Fibroblast of skin of scalp (primary cell): ENCODE measurements around the gene NTPCR.

ENCODE experiments used
- DNase-seq: peaks from one replicate; pipeline ENCODE4 v3.0.0-alpha.2; 2013

Gene NTPCR

DNA sequence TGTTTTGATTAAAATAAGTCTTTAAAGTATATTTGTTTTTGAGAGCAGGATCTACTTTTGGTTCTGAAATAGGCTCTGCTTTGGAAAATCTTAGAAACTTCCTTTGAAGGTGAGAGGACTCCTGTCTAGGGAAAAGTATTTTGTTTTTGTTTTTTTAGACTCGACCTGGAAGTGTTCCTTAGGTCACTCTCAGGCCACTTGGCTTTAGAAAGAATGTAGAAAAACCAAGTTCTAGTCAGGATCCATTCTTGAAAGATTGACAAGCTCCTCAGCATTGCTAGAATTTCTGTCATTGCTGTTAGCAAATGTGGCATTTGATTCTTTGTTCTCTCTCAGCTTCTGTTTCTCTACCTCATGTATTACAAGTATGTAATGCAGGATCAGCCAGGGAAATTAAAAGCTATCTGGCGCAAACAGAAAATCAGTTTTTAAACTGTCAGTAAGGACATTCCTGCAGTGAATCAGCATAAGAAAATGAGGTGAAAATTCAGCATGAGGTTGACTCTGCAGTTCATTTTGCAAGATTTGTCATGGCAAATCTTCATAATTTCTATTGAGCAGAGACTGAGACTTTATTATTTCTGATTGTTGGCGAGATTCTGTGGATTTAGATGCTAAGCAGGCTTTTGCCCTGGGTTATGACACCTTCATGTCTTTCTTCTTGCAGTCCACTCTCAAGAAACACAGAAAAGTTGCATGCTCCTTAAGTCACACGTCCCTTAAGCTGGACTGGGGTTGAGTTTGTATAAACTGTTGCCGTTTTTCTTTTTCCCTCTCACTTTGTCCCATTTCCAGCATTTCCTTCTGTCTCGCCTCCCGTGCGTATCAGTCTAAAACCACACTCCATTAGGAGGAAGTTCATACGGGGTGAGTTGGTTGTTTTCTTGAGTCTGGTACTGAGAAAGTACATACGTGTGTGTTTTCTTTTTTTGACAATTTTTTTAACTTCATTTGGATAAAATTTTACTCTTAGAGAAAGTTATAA, 12.6 kb downstream of the NTPCR start:
- peak; percentile 29 for DNase-seq

DNA sequence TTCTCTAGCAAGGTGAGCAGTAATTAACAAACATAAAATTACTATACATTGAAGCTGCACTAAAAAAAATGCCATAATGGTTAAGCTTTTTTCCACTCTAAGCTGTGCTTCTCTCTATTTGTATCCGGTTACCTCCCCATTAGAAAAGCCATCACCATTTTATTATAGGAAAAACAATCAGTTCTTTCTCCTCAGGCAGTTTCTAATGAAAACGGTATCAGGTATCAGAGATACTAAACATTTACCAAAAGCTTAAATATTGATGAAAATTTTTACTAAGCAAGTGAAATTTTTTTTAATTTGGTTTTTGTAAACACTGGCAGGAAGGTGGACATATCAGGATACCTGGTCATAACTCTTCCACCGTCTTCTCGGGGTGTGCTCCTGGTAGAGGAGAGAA, 14.2 kb downstream of the NTPCR start:
- no peak for DNase-seq

DNA sequence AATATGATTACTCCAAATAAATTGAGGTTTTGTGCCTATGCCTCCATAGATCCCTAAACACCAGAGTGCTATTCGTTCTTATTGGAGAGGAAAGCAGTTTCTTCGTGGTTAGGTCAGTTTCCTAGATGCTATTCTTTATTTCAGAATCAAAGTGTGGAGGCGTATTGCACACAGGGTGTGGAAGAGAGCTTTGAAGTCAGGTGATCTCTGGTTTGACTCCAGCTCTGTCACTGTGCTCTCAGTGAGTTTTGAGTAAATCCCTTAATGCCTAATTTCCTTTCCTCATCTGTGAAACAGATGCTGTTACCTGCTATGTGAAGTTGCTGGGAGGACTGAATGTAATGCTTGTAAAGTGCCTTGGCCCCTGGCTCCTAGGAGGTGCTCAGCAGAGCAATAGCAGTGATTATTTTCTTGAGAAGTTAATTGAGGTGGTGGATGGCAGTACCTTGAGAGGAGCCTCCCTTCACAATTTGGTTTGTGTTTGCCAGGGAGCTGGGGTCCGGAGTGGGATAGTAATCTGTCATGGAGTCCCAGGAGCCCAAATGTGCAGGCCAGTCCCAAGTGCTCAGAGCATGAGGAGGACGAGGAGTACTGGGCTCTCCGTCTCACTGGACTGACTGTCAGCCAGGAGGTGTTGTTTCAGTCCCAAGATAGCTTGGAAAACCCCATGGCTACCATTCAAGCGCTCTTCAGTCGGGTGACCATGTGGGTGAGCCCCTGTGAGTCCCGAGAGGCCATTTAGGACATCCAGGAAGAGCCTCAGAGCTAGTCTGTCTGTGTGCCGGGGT, 14.9 kb downstream of the NTPCR start:
- no peak for DNase-seq

DNA sequence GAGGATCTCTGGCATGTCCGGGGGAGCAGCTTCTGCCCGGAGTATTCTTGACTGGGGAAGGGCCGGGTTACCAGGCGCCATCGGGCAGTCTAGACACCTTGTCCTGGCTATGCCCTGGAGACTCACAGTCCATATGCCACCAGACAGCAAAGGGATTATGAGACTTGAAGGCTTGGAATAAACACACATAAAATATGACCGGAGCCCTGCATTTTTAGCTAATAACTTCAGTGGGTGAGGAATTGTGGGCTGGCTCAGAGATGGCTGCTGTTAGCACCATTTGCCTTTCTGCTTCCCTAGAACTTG, 15.5 kb downstream of the NTPCR start:
- DNase-seq, result no peak

DNA sequence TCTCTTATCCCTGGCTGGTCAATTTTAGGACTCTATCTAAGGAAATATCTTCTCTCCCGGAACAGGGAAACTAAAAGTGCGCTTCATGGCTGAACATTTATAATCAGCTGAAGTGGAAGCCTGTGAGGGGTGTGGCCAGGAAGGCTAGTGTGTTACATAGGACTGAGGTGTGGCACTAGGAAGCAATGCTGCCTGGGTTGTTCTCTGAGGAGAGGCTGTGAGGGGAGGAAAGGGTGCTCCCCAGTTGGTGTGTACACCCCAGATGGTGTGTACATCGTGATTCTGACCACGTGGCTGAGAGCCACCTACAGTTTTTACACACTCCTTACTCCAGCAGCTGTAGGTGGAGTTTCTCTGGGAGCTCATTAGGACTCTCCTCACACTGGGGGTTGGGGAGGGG, 16.3 kb downstream of the NTPCR start:
- DNase-seq, result no peak

DNA sequence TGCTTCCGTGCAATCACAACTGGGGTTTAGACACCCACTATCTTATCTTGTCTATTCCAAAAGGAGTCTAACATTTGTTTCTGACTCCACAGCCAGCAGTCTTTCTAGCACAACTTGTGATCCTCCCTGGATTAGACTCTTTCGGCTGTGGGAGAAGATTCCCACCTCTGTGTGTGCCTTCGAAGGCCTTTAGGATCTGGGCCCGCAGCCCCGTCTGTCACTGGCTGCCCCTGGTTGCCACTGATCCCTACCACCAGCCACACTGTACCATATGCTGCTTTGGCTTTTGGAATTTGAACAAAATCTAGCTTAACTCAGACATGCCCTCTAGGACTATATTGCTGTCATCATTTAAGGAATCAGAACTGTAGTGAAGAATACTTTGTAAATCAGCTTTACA, 18.0 kb downstream of the NTPCR start:
- DNase-seq, result no peak

DNA sequence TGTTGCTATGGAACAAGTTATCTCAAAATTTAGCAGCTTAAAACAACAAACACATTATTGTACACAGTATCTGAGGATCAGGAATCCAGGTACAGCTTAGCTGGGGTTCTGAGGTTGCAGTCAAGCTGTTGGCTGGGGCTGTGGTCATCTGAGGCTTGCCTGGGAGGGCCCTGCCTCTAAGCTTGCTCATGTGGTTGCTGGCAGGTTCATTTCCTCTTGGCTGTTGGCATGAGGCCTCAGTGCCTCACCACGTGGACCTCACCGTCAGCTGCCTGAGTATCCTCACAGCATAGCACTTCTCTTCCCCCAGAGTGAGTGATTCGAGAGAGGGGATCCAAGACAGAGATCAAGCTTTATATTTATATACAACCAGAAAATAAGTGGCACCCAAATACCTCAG, 18.6 kb downstream of the NTPCR start:
- DNase-seq, result no peak

DNA sequence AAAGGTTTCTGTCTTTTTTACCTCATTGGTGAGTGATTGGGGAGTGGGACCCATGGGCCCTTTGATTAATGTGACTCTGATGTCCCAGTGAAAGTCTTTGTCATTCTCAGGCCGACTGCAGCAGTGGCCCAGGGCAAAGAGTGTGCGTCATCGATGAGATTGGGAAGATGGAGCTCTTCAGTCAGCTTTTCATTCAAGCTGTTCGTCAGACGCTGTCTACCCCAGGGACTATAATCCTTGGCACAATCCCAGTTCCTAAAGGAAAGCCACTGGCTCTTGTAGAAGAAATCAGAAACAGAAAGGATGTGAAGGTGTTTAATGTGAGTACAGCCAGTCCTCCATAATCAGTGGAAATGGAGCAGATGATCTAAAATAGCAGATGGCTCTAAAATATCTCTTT, 19.4 kb downstream of the NTPCR start:
- DNase-seq, result no peak

DNA sequence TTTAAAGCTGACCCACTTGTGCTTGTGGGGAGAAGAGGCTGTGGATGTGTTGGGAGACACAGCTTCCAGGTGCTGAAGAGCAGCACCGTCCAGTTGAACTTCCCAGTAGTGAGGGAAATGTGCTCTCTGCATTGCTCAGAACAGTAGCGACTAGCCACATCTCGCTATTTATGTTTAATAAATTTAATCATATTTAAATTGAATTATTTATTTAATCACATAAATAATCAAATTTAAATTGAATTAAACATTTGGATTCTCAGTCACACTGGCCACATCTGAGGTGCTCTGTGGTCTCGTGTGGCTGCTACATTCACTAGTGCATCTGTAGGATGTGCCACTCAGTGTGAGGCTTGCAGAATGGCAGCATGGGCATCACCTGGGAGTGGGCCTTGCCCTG, 20.1 kb downstream of the NTPCR start:
- DNase-seq, result no peak

DNA sequence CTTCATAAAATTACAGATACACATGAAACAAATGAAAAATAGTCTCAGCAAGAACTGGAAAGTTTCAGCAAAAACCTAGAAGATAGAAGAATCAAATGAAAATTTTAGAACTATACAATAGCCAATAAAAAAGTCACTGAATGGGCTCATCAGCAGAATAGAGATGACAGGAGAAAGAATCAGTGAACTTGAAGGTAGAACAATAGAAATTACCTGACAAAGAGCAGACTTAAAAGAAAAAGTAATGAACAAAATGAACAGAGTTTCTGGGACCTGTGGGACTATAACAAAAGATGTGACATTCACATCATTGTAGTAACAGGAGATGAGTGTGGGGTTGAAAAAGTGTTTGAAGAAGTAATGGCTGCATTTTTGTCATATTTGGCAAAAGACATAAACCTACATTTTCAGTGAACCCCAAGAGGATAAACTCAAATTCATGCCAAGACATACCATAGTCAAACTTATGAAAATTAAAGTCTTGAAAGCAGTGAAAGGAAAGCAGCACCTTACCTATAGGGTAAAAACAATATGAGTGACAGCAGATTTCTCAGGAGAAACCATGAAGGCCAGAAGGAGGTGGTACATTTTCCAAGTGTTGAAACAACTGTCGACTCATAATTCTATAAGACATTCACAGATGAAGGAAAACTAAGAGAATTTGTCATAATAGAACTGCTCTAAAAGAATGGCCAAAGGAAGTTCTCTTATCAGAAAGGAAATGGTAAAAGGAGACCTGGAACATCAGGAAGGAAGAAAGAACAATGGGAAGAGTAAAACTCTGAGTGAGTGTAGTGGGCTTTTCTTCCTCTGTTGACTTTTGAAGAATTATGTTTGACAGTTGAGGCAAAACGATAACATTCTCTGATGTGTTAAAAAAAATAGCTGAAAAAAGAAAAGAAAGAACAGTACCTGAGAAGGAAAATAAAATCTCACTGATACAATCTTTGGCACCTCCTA, 23.5 kb downstream of the NTPCR start:
- DNase-seq, result no peak

DNA sequence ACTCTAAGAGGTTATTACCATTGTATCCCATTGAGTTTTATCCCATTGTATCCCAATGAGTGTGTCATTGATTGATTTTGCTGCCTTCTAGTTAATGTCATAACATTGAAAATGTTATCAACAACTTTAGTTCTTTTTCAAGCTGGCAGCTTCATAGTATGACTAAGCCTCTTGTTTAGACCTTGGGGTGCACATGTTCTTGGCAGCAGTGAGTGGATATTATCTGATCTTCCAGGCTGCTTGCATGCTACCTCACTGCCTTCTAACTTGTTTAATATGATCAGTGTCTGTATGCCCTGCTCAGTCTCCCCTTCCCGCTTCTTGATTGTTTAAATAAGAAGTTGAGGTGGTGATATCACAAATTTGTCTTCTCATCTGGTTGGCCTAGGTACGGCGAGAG, 24.6 kb downstream of the NTPCR start:
- no peak for DNase-seq

DNA sequence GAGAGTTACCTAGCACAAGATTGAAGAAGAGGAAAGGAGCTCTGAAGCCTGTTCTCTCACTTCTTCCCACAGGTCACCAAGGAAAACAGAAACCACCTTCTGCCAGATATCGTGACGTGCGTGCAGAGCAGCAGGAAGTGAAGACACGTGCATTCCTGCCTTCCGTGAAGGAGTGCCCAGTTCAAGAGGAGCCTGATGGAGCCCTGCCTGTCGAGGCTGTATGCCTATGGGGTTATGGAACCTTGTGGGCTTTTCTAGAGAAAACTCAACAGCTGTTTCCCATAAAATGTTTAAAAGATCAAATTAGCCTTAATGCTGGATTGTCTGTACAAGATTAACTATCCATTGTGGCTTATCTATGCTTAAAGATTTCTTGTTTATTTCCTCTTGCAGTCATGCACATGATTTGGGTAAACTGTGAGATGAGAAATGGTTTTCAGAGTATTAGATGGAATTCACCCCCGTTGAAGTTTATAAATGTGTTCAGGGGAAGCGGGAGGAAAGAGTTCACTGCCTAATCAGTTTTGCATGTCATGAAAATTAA, 27.8 kb downstream of the NTPCR start:
- no peak for DNase-seq

DNA sequence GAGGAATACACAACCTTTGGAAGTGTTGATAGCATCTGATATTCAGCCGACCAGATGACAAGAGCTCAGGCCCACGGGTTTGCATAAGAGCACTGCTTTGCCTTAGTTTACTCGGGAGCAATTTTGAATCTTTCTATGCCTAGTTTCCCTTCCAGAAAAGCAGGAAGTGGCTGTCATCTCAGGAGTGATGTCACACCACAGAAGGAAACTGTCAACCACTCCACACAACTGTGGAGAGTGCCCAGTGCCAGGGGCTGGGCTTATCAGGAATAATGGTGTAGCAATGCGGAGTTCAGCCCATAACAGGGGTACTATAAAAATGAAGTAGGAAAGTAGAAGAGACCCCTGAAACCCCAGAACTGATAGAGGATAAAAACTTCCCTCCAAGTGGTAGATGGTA, 28.4 kb downstream of the NTPCR start:
- no peak for DNase-seq

DNA sequence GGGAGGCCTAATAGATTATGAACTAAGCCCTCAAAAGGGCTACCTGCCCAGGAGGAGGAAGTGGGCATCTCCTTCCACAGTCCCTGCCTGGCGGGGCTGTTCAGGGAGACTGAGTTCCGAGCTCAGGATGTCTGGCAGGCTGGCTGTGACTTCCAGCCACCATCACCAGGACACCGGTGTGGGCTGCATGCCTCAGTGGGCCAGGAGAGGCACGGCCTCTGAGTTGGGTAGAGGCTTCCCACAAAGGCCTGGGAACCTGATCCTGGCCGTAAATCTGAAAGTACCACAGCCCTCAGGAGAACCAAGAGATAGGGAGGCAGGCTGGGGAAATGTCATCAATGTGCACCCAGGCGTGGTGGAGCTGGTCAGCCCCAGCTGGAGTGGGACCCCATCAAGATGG, 29.1 kb downstream of the NTPCR start:
- DNase-seq, result no peak

DNA sequence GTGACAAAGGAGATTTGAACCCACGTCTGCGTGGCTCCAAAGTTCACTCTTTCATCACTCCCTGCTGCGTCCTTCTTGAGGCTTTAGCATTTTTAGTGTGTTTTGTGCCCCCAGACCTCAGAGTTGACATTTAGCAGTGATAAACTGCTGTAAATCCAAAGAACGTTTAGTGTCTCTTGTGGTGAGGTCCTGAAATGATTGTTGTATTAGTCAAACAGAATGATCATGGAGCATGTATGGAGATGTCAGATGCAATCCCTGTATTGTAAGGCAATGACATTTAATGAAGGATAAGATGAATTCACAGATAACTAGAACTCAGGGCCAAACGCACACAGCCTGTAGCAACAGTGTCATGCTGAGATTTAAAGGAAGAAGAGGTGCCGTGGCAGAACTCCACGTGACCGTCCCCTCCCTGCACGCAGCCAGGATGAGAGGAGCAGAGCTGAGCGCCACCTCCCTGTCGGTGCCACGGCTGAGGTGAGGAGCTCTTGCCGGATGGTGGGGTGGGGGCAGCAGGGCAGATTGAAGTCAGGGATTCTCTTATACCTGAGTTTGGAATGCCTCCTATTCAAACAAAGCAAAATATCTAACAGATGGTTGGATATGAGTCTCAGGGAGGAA, 30.1 kb downstream of the NTPCR start:
- peak; percentile 21 for DNase-seq

DNA sequence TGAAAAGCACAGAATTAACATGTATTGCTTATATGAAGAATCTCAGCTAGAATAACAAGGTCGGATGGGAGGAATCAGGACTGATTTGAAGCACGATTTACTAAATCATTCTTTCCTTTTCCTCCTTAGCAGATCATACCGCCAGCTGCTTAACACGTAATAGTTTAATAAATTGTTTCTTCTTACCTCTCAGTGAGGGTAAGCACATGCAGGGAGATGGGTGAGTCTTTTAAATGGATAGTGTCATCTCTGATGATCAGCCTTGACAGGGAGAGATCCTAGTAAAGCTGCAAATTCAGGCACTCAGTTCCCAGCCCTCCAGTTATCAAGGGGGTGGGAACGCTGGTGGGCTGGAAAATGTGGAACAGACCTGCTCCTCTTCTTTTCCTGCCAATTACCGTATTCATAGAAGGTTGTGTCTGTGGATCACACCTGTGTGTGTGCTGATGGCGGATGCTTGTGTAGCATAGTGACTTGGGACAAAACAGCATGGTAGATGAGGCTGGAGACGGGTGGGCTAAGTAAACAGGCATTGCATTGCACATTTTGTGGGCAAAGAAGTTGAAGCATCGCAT, 30.7 kb downstream of the NTPCR start:
- no peak for DNase-seq

DNA sequence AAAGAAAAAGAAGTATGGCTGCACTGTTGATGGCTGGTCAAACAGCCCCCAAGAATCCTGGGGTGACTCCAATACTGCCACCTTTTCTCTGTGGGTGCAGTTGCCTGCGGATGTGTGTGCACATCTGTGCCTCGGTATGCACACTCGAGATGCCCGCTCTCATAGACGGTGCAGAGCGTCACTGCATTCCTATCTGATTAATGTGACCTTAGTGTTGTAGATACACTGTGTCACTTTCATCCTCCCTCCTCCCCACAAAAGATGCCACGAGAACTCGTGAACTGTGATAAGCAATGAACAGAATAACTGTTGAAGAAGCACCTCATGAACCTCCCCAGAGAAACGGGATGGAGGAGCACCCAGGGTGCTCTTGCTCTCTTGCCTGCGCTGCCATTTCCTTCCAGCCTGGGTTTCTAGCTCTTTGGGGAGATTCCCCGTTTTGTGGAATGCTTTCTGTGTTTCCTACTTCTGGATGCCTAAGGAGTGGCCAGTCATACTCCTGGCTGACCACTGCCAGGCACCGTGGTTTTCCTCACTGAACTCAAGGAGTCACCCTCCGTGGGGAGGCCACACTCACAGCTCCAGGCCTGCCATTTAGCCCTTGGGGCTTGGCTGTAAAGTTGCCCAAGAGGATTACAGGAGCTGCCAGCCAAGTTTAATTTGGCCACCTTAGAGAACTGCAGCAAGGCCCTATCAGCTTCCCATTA, 32.0 kb downstream of the NTPCR start:
- peak; percentile 24 for DNase-seq

DNA sequence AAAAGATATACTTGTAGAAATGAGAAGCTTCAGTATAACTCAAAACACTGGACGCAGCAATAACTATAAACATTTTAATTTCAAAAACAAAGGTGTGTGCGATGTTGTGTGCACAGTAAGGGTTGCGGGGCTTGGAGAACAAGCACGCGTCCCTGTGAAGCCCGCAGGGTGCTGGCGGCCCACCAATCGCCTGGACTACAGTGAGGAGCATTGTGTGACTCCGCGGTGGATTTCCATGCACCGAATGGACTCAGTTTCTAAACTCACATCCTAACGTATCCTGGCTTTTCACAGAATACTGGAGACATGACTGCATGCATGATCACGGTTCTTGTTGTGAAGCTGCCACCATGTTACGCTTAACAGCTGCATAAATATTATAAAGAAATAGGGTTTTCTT, 33.0 kb downstream of the NTPCR start:
- no peak for DNase-seq

DNA sequence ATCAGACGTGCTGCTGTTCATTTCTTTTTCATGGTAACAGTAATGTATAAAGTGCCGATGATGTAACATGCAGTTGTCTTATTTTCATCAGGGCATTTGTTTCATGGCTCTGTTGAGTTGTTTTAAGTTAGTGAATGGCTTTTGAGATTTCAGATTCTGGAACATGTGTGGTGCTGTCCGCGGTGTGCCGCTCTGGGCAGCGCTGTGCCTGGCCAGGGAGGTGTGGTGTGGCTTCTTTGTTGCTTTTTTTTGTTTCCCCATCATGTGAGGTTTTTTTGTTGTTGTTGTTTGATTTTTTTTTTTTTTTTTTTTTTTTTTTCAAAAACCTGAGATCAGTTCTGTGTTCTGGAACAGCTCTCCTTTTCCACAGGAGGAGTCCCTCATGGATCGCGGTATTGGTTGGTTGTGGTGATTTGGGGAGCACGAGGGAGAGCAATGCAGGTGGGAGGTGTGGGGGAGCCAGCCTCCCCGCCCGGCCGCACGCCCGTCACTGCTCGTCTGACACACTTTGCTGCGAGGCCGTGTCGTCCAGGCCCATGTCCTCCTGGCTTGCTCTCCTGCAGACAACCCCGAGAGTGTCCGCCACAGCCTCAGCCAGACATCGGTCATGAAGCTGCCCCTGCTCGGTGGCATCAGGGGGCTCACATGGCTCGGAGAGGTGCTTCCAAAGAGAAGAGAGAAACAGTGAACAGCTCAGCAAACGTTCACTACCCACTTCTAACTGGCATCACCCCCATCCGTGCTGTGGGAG, 33.6 kb downstream of the NTPCR start:
- DNase-seq, result no peak
